HepG2 (cell line): ENCODE results near the gene NOL4L. TPM values are rescaled to one million over a fixed set of nuclear protein-coding genes. Genes with fewer than 3 reads are reported as not detected.

ENCODE experiments used
- CSRNP2 ChIP-seq: sonication (generic); formaldehyde crosslinking; conservative IDR thresholded peaks from 2 replicates; pipeline ENCODE4 v1.8.0; 2022; ENCODE audit warnings: low read depth, missing genetic modification reagents
- ETV5 ChIP-seq: IDR thresholded peaks from 2 replicates; pipeline ENCODE4 v1.6.1; 2018; ENCODE audit warnings: missing biosample characterization, missing genetic modification reagents, inconsistent platforms, borderline replicate concordance
- HINFP ChIP-seq: sonication (generic); formaldehyde crosslinking; IDR thresholded peaks from 2 replicates; pipeline ENCODE4 v1.4.0; 2020; ENCODE audit warnings: low read depth, mild to moderate bottlenecking, missing genetic modification reagents
- JUND ChIP-seq: sonication (generic); formaldehyde crosslinking; IDR thresholded peaks from 2 replicates; pipeline ENCODE4 v1.8.0; 2022; ENCODE audit warnings: mild to moderate bottlenecking, missing genetic modification reagents
- KDM1A ChIP-seq: IDR thresholded peaks from 2 replicates; pipeline ENCODE4 v1.6.1; 2016; ENCODE audit warnings: missing compliant biosample characterization
- MAFK ChIP-seq, 2 experiments: IDR thresholded peaks in 1 of 2; conservative IDR thresholded peaks in 1 of 2; 2 replicates each; pipeline ENCODE4 v1.6.1; 2011; ENCODE audit warnings: improper control_type of control experiment in 2 of 2, low read length in 2 of 2
- MTA1 ChIP-seq: sonication (generic); formaldehyde crosslinking; IDR thresholded peaks from 2 replicates; pipeline ENCODE4 v1.4.0; 2020; ENCODE audit warnings: missing genetic modification reagents, mild to moderate bottlenecking, borderline replicate concordance
- PAXIP1 ChIP-seq: sonication (generic); formaldehyde crosslinking; conservative IDR thresholded peaks from 2 replicates; pipeline ENCODE4 v1.4.0; 2020; ENCODE audit warnings: mild to moderate bottlenecking, missing genetic modification reagents, moderate library complexity
- POGZ ChIP-seq: sonication (generic); formaldehyde crosslinking; IDR thresholded peaks from 2 replicates; pipeline ENCODE4 v1.4.0; 2020; ENCODE audit warnings: mild to moderate bottlenecking, missing genetic modification reagents
- POLR2G ChIP-seq: fragments of 200-400 bp; formaldehyde crosslinking; IDR thresholded peaks from 2 replicates; pipeline ENCODE4 v1.6.1; 2018; ENCODE audit warnings: mild to moderate bottlenecking, low read depth, low read length, moderate library complexity
- TFE3 ChIP-seq: IDR thresholded peaks from 2 replicates; pipeline ENCODE4 v1.6.1; 2016
- ZBTB4 ChIP-seq: sonication (generic); formaldehyde crosslinking; IDR thresholded peaks from 2 replicates; pipeline ENCODE4 v1.4.0; 2020; ENCODE audit warnings: missing genetic modification reagents, mild to moderate bottlenecking, borderline replicate concordance
- ZFX ChIP-seq: sonication (generic); formaldehyde crosslinking; IDR thresholded peaks from 2 replicates; pipeline ENCODE4 v1.4.0; 2020; ENCODE audit warnings: mild to moderate bottlenecking, low read depth, missing genetic modification reagents, moderate library complexity
- ZMAT5 ChIP-seq: sonication (generic); formaldehyde crosslinking; IDR thresholded peaks from 2 replicates; pipeline ENCODE4 v1.5.0; 2020; ENCODE audit warnings: mild to moderate bottlenecking, low read depth, missing genetic modification reagents, borderline replicate concordance
- ZNF567 ChIP-seq: sonication (generic); formaldehyde crosslinking; IDR thresholded peaks from 2 replicates; pipeline ENCODE4 v1.8.1; 2023; ENCODE audit warnings: mild to moderate bottlenecking, missing genetic modification reagents, borderline replicate concordance
- ZNF780A ChIP-seq: sonication (generic); formaldehyde crosslinking; IDR thresholded peaks from 2 replicates; pipeline ENCODE4 v1.8.0; 2022; ENCODE audit warnings: mild to moderate bottlenecking, missing genetic modification reagents, moderate library complexity
- polyA plus RNA-seq, 8 experiments: library from polyadenylated mRNA; depleted of rRNA in 3 of 8; stranded (reverse) in 7 of 8; unstranded in 1 of 8; fragments of >200 nt; fragmentation: Illumina TruSeq in 4 of 8; extraction: Trizol in 4 of 8; gene quantifications; 2 replicates each; pipeline versions ENCODE4 v1.2.1 to v1.2.3, GENCODE V29; 2011 to 2016; ENCODE audit warnings: low read depth in 4 of 8, missing spikeins in 1 of 8, mixed read lengths in 1 of 8; ENCODE audit not compliant: insufficient read depth in 1 of 8
- total RNA-seq, 5 experiments: library from RNA; depleted of rRNA; stranded (reverse); fragments of >200 nt; fragmentation: Illumina TruSeq; extraction: Trizol; gene quantifications; 2 replicates each; pipeline ENCODE4 v1.2.3, GENCODE V29; 2016; ENCODE audit warnings: low read depth in 1 of 5

NOL4L gene
- total and polyA plus RNA-seq, 2 of the 13 experiments (the other 11 are each of a cell fraction or from before 2014, with no cell fraction given) = 16.6 to 35.4 TPM

GRCh38 chr20:32521780-32522525 is 63.2 kb downstream of the NOL4L start (continued):
- no peak for TF ChIP-seq TFE3 (CRISPR knock-in tag)
- TF ChIP-seq ZNF780A = no peak
- no peak for TF ChIP-seq ZMAT5 (CRISPR knock-in tag)
- TF ChIP-seq KDM1A (CRISPR knock-in tag) = no peak
- peak; percentile 42; the same call in 1 of the 2 replicates for TF ChIP-seq POGZ (CRISPR knock-in tag)
- no peak for TF ChIP-seq JUND (CRISPR knock-in tag)
- TF ChIP-seq CSRNP2 (CRISPR knock-in tag) = no peak
- TF ChIP-seq ZFX (CRISPR knock-in tag) = 0 out of 2 replicates have a peak, but pooled peaks have one; percentile 16
- peak; percentile 36; the same call in 1 of the 2 replicates for TF ChIP-seq MTA1 (CRISPR knock-in tag)
- TF ChIP-seq POLR2G = no peak
- TF ChIP-seq HINFP (CRISPR knock-in tag) = peak; percentile 75; the same call in 1 of the 2 replicates
- TF ChIP-seq ZBTB4 = no peak
- TF ChIP-seq ZNF567 (CRISPR knock-in tag) = no peak
- TF ChIP-seq PAXIP1 (CRISPR knock-in tag) = peak; percentile 64
- peak; percentile 77; the same call in 1 of the 2 replicates for TF ChIP-seq ETV5 (CRISPR knock-in tag)
- TF ChIP-seq MAFK (conservative IDR thresholded peaks at IDR 0.05 in 1 of 2, IDR thresholded peaks at IDR 0.05 in 1 of 2; ENCODE audit: low read length in 2 of 2) = no peak
